ENCODE results near the gene CCNG2. TPM values are rescaled to one million over a fixed set of nuclear protein-coding genes. Genes with fewer than 3 reads are reported as not detected.

Gene CCNG2
- total and polyA plus RNA-seq, 2 of the 13 experiments (the other 11 are each of a cell fraction or from before 2014, with no cell fraction given): 3.9 to 11.5 TPM

GRCh38 chr4:77201343-77201742 is 44.3 kb downstream of the CCNG2 start:
- no peak for FAIRE-seq
- BruUV-seq (replicated peaks): no TSS peak
- H3K4me1 ChIP-seq (ENCODE audit: insufficient read depth, low read length): no peaks in the 10 kb centered on the region
- DNase-seq (ENCODE audit: low spot score): no peak
- H4K20me1 ChIP-seq (ENCODE audit: insufficient read depth, low read length): no peaks in the 10 kb centered on the region
- ChIA-PET CTCF (ENCODE audit: low intra/inter-chr PET ratio, low total read pairs) (interaction anchor here (4.5 kb wide), 1 partner anchor 106 kb away, joined by 25 read pairs; no protein-coding TSS in a partner anchor), POLR2A (no interaction called here)
- intact Hi-C loops (cut with micrococcal nuclease; ENCODE audit: unreplicated experiment) (loop anchor here (5.0 kb wide), 1 partner anchor 44 kb away; the partner anchor contains the start of gene CCNG2), in situ Hi-C loops (cut with HindIII; ENCODE audit: extremely low pct_ligation_motif_present, low pct_unique_long_range_greater_than_20kb) (loop anchor here (5.0 kb wide), 1 partner anchor 104 kb away; no protein-coding TSS in a partner anchor)
- peaks cover 0 to 53% of the 10 kb centered on the region in 2 experiments; a peak in 2 of 5 replicates for H3K27me3 ChIP-seq (ENCODE audit: control insufficient read depth in 1 of 2, insufficient read depth in 2 of 2, low read length in 2 of 2)
- H3K9me3 ChIP-seq (ENCODE audit: low read length): no peaks in the 10 kb centered on the region
- H3K4me2 ChIP-seq (ENCODE audit: low read depth, low read length): no peak overlapping the region
- no peak overlapping the region for H3K27ac ChIP-seq (ENCODE audit: extremely low read length, insufficient read depth, low read length)
- H3K36me3 ChIP-seq (replicated peaks in 1 of 2; ENCODE audit: control insufficient read depth in 1 of 2, insufficient read depth in 2 of 2, low read length in 2 of 2): no peaks in the 10 kb centered on the region
- no peak for ATAC-seq
- H3K4me3 ChIP-seq (replicated peaks in 1 of 3; ENCODE audit: insufficient read depth in 1 of 3, low read depth in 2 of 3, low read length in 3 of 3): no peak overlapping the region
- no peaks in the 10 kb centered on the region for H3K79me2 ChIP-seq (ENCODE audit: insufficient read depth, low read length)
- no peak overlapping the region for H2AFZ ChIP-seq (ENCODE audit: low read length)
- no peak for TF ChIP-seq NFRKB (IDR thresholded peaks at IDR 0.05)
- TF ChIP-seq ZNF839 (CRISPR knock-in tag; IDR thresholded peaks at IDR 0.05; ENCODE audit: borderline replicate concordance): no peak
- TF ChIP-seq FOXK1 (CRISPR knock-in tag; IDR thresholded peaks at IDR 0.05; ENCODE audit: borderline replicate concordance, low read depth): no peak
- no peak for TF ChIP-seq ZNF280D (CRISPR knock-in tag; IDR thresholded peaks at IDR 0.05)
- no peak overlapping the region for H3K9ac ChIP-seq (ENCODE audit: insufficient read depth, low read depth, low read length)
- 4% methylated on average over 1 of the region's 1 CpG for WGBS (ENCODE audit: low lambda C conversion rate)

GRCh38 chr4:77201857-77202256 is 44.9 kb downstream of the CCNG2 start:
- FAIRE-seq: no peak
- no peak overlapping the region for H3K4me3 ChIP-seq (replicated peaks in 1 of 3; ENCODE audit: insufficient read depth in 1 of 3, low read depth in 2 of 3, low read length in 3 of 3)
- no peaks in the 10 kb centered on the region for H3K79me2 ChIP-seq (ENCODE audit: insufficient read depth, low read length)
- intact Hi-C loops (cut with micrococcal nuclease; ENCODE audit: unreplicated experiment) (loop anchor here (2.0 to 5.0 kb wide), 3 partner anchors 45 to 251 kb away; partner anchors contain the start of gene CCNG2), in situ Hi-C loops (cut with HindIII; ENCODE audit: extremely low pct_ligation_motif_present, low pct_unique_long_range_greater_than_20kb) (loop anchor here (5.0 kb wide), 1 partner anchor 105 kb away; no protein-coding TSS in a partner anchor)
- DNase-seq (ENCODE audit: low spot score): no peak
- BruUV-seq (replicated peaks): no TSS peak
- CTCF ChIA-PET (ENCODE audit: low intra/inter-chr PET ratio, low total read pairs): interaction anchor here (4.5 kb wide), 1 partner anchor 107 kb away, joined by 25 read pairs; no protein-coding TSS in a partner anchor
- H3K9ac ChIP-seq (ENCODE audit: insufficient read depth, low read depth, low read length): no peak overlapping the region
- H3K9me3 ChIP-seq (ENCODE audit: low read length): no peaks in the 10 kb centered on the region
- no peaks in the 10 kb centered on the region for H3K4me1 ChIP-seq (ENCODE audit: insufficient read depth, low read length)
- H4K20me1 ChIP-seq (ENCODE audit: insufficient read depth, low read length): no peaks in the 10 kb centered on the region
- 5% methylated on average over 3 of the region's 3 CpGs for WGBS (ENCODE audit: low lambda C conversion rate)
- POLR2A ChIA-PET: no interaction called here
- H3K4me2 ChIP-seq (ENCODE audit: low read depth, low read length): no peak overlapping the region
- no peak overlapping the region for H2AFZ ChIP-seq (ENCODE audit: low read length)
- H3K27ac ChIP-seq (ENCODE audit: extremely low read length, insufficient read depth, low read length): no peak overlapping the region
- H3K36me3 ChIP-seq (replicated peaks in 1 of 2; ENCODE audit: control insufficient read depth in 1 of 2, insufficient read depth in 2 of 2, low read length in 2 of 2): no peaks in the 10 kb centered on the region
- peaks cover 0 to 53% of the 10 kb centered on the region in 2 experiments; a peak in 2 of 5 replicates for H3K27me3 ChIP-seq (ENCODE audit: control insufficient read depth in 1 of 2, insufficient read depth in 2 of 2, low read length in 2 of 2)
- no peak for ATAC-seq
- TF ChIP-seq MEIS2 (CRISPR knock-in tag; IDR thresholded peaks at IDR 0.05): no peak
- no peak for TF ChIP-seq RERE (CRISPR knock-in tag; IDR thresholded peaks at IDR 0.05; ENCODE audit: low read depth)
- TF ChIP-seq THRA (CRISPR knock-in tag; IDR thresholded peaks at IDR 0.05; ENCODE audit: borderline replicate concordance): no peak
- no peak for TF ChIP-seq FOXM1 (CRISPR knock-in tag; IDR thresholded peaks at IDR 0.05)

All from HepG2 (cell line).